Body of pancreas (tissue), 4 donors: Measurements from ENCODE around the gene SLX9. TPM values are rescaled to one million over a fixed set of nuclear protein-coding genes. Genes with fewer than 3 reads are reported as not detected.

Experiments used
- ATAC-seq: fragments of 150-250 bp; one replicate; pipeline ENCODE4 v1.9.1; 2016
- DNase-seq, 4 donors: peaks; one replicate each; pipeline ENCODE4 v3.0.0-alpha.2; 2019
- H3K27ac ChIP-seq, 4 donors: fragments of 200-600 bp; sonication (generic); 1 replicate in 3 of 4; 2 replicates in 1 of 4; pipeline versions ENCODE4 v1.5.1 to v1.6.1; 2016 to 2019; ENCODE audit warnings: mild to moderate bottlenecking in 1 of 4, mixed read lengths in 1 of 4, moderate library complexity in 1 of 4
- H3K27me3 ChIP-seq, 2 donors: fragments of 200-600 bp; sonication (generic); one replicate each; pipeline ENCODE4 v1.6.0; 2016; ENCODE audit warnings: mild to moderate bottlenecking in 1 of 2
- H3K36me3 ChIP-seq, 2 donors: fragments of 200-600 bp; sonication (generic); replicated peaks in 1 of 2; 2 replicates each; pipeline ENCODE4 v1.5.1; 2016; ENCODE audit warnings: low read depth in 2 of 2; ENCODE audit not compliant: insufficient read depth in 1 of 2
- H3K4me1 ChIP-seq: fragments of 200-600 bp; sonication (generic); one replicate; pipeline ENCODE4 v1.6.0; 2016
- H3K4me3 ChIP-seq, 2 donors: fragments of 200-600 bp; sonication (generic); 1 replicate in 1 of 2; 2 replicates in 1 of 2; pipeline ENCODE4 v1.5.1; 2016 to 2019
- H3K9me3 ChIP-seq, 3 donors: fragments of 200-600 bp; sonication (generic); 1 replicate in 2 of 3; 2 replicates in 1 of 3; pipeline ENCODE4 v1.5.1; 2016
- POLR2A ChIP-seq, 3 donors: fragments of 450-650 bp; IDR thresholded peaks; one replicate each; pipeline ENCODE4 v1.6.1; 2016; ENCODE audit warnings: antibody characterized with exemption in 3 of 3, mild to moderate bottlenecking in 2 of 3
- WGBS, 2 donors: methylation state at CpG; one replicate each; pipeline ENCODE4 v1.1.5; 2017; 5-methylcytosine and 5-hydroxymethylcytosine counted together
- intact Hi-C: fragments of 100-400 bp; cut with DNase I; formaldehyde crosslinking; loops from one replicate; pipeline ENCODE4 v1.15.1; 2023
- total RNA-seq, 2 donors: library from RNA; depleted of rRNA; stranded (reverse); fragments of >200 nt; gene quantifications; one replicate each; pipeline ENCODE4 v1.1.0, GENCODE V29; 2016
- TF ChIP-seq, protein P1 (sequence below), 7 experiments: fragments of 450-650 bp in 4 of 7; fragments of 200-600 bp in 3 of 7; sonication (generic) in 3 of 7; IDR thresholded peaks; one replicate each; pipeline ENCODE4 v1.5.1; 2016 to 2019; ENCODE audit warnings: antibody characterized with exemption in 7 of 7

Gene SLX9
- total RNA-seq, 2 donors from 2014 or later: 5.6 to 9.3 TPM

- Histone ChIP-seq H3K36me3 (peaks cover 0 to 5% of the 10 kb centered on the region in 2 donors), H3K9me3 (no peaks in the 10 kb centered on the region), H3K27ac (no peak overlapping the region), H3K4me3 (no peak overlapping the region), H3K27me3 (no peaks in the 10 kb centered on the region), H3K4me1 (no peaks in the 10 kb centered on the region)
- DNase-seq: no peak
- no peak for ATAC-seq
- TF ChIP-seq POLR2A (IDR thresholded peaks at IDR 0.05): no peak
- TF ChIP-seq, protein P1, sequence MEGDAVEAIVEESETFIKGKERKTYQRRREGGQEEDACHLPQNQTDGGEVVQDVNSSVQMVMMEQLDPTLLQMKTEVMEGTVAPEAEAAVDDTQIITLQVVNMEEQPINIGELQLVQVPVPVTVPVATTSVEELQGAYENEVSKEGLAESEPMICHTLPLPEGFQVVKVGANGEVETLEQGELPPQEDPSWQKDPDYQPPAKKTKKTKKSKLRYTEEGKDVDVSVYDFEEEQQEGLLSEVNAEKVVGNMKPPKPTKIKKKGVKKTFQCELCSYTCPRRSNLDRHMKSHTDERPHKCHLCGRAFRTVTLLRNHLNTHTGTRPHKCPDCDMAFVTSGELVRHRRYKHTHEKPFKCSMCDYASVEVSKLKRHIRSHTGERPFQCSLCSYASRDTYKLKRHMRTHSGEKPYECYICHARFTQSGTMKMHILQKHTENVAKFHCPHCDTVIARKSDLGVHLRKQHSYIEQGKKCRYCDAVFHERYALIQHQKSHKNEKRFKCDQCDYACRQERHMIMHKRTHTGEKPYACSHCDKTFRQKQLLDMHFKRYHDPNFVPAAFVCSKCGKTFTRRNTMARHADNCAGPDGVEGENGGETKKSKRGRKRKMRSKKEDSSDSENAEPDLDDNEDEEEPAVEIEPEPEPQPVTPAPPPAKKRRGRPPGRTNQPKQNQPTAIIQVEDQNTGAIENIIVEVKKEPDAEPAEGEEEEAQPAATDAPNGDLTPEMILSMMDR (IDR thresholded peaks at IDR 0.05): no peak
- intact Hi-C loops: loop anchor here (10.0 kb wide), 1 partner anchor 59 kb away; no protein-coding TSS in a partner anchor
- 81 to 91% methylated on average over 10 to 17 of the region's 17 CpGs for WGBS, 2 donors
Observed at GRCh38 chr21:44965251-44966022, 25.6 kb downstream of the SLX9 start.

DNA sequence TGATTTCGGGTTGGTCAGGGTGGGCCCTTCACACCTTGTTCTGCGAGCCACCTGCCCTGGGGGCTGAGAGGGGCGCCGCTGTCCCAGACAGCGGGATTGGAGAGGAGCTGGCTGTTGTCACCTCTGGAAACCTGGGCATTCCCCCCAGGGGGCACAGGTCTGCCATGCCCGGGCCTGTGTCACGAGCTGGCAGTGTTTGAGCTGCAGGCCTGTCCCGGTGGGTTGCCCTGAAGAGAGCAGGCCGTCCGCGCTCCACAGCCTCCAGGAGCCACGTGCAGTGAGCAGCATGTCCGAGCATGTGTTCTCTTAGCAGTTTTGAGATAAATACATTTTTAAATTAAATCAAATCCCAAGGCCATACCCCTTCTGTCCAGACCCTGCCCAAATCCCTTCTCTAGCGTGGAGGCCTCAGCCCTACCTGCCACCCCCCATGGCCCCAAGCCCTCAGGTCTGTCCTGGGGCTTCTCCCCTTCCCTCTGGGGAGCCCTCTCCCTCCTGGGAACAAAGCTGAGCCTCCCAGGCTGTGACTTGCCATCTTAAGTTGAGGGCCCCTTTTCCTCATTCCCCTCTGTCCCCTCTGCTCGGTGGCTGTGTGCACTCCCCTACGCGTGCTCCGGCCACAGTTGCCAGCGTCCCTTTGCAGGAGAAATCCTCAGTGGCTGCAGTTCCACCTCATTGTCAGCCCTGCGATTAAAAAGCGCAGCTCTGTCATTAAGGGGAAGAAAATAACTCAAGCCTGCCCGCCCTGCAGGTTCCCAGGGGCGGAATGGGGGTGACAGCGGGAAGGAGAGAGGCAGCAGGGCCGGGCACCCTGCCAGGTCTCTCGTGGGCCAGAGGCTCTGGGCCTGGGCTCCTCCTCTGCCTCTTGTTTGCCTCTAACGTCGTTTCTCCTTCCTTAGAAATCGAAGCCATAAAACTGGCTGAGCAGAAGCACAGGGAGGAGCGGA is 26.6 kb downstream of the SLX9 start:
- H3K36me3 ChIP-seq: no peaks in the 10 kb centered on the region

DNA sequence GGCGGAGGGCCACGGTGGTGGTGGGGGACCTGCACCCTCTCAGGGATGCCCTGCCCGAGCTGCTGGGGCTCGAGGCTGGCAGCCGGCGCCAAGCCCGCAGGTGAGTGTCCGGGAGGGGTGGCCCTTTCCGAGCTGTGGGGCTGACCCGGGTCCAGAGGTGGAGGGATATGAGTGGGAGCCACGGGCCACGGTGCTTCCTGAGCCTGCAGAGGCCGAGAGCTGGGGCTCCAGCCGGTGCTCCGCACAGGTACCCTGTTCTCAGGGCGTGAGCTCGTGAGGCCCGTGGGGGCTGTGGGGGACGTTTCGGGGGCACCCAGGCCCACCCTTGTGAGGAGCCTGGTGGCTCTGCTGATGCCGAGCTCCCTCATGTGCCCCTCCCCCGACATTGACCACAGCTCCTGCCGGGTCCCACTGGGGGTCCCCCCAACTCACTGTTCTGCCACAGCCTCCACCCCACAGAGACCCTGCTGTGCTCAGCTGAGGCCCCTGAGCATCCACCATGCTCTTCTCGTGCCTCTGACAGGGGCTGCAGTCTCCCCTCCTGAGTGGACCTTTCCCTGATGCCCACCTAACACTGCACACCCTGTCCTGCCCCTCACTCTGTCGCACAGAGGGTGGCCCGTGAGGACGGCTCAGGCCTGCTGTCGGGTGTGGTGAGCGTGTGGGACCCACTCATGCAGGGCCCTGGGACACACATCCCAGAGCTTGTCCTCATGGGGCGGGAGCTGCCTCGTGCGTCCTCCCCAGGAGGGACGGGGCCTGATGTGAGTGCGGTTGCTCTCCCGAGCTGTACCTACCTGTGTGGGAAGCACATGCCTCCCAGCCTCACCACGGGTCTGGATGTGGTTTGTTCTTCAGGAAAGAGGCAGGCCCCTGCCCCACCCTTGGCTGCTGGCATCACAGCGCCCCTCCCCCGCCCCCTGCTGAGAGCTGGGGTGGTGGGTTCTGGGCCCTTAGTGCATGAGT is 27.5 kb downstream of the SLX9 start:
- ATAC-seq (no peak), DNase-seq (no peak)
- Histone ChIP-seq H3K4me3 (no peak overlapping the region), H3K27me3 (no peaks in the 10 kb centered on the region), H3K36me3 (no peaks in the 10 kb centered on the region), H3K27ac (no peak overlapping the region), H3K4me1 (no peaks in the 10 kb centered on the region), H3K9me3 (no peaks in the 10 kb centered on the region)
- WGBS, 2 donors: 90 to 100% methylated on average over 2 to 27 of the region's 38 CpGs
- intact Hi-C loops: loop anchor here (10.0 kb wide), 1 partner anchor 57 kb away; no protein-coding TSS in a partner anchor
- no peak for TF ChIP-seq POLR2A (IDR thresholded peaks at IDR 0.05)
- TF ChIP-seq, protein P1 (IDR thresholded peaks at IDR 0.05): no peak

More for the DNA sequence above, 26.6 kb downstream of the SLX9 start:
- peak in 2 of 4 donors; percentile 19 to 34 for DNase-seq
- Histone ChIP-seq H3K27ac (no peak overlapping the region), H3K9me3 (no peaks in the 10 kb centered on the region), H3K4me1 (no peaks in the 10 kb centered on the region), H3K27me3 (no peaks in the 10 kb centered on the region), H3K4me3 (no peak overlapping the region)
- 75 to 86% methylated on average over 24 to 30 of the region's 30 CpGs for WGBS, 2 donors
- no peak for ATAC-seq
- TF ChIP-seq, protein P1 (IDR thresholded peaks at IDR 0.05): no peak
- TF ChIP-seq POLR2A (IDR thresholded peaks at IDR 0.05): no peak
- intact Hi-C loops: loop anchor here (10.0 kb wide), 1 partner anchor 58 kb away; no protein-coding TSS in a partner anchor

DNA sequence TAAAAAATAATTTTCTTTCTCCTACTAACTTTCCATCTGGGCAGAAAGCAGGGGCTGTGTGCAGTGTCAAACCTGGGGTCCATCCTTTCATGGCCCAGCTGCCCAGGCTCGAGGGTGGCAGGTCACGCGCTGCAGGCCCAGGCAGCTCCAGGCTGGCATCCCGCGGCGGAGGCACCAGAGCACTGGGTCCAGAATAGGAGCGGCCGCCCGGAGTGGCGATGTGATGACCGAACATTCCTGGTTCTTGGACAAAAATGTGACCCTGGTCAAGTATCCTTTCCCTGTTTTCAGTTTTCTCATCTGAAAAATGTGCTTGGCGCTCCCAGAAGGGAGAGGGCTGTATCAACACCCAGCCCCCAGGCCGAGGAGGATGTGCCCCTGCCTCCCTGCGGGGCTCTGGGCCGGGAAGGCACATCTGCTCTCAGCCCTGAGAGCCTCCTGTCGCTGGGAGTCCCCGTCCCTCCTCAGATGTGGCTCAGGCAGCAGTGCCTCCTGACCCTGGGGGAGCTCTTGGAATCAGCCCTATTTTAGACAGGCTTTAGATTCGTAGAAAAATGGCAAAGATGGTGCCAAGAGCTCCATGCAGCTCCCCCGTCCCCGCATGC is 29.3 kb downstream of the SLX9 start:
- 84 to 88% methylated on average over 19 to 20 of the region's 20 CpGs for WGBS, 2 donors
- TF ChIP-seq POLR2A (IDR thresholded peaks at IDR 0.05): no peak
- TF ChIP-seq, protein P1 (IDR thresholded peaks at IDR 0.05): no peak
- no peaks in the 10 kb centered on the region for H3K36me3 ChIP-seq
- ATAC-seq: no peak
- H3K4me1 ChIP-seq: no peaks in the 10 kb centered on the region
- intact Hi-C loops: loop anchor here (10.0 kb wide), 1 partner anchor 56 kb away; no protein-coding TSS in a partner anchor
- H3K9me3 ChIP-seq: no peaks in the 10 kb centered on the region
- no peak overlapping the region for H3K27ac ChIP-seq
- DNase-seq: no peak
- H3K27me3 ChIP-seq: no peaks in the 10 kb centered on the region
- H3K4me3 ChIP-seq: no peak overlapping the region
